Mesothelial cell of epicardium (in vitro differentiated cells): ENCODE results near the gene ELF3. TPM values are rescaled to one million over a fixed set of nuclear protein-coding genes. Genes with fewer than 3 reads are reported as not detected.

Experiments used
- DNase-seq, 2 experiments: peaks; one replicate each; pipeline ENCODE4 v3.0.0; 2021; ENCODE audit warnings: low spot score in 2 of 2; ENCODE audit not compliant: unreplicated experiment in 2 of 2
- H3K27ac Mint-ChIP-seq: 2 replicates; pipeline ENCODE4 v1.8.0; 2021; ENCODE audit warnings: mixed read lengths
- H3K27me3 Mint-ChIP-seq: 2 replicates; pipeline ENCODE4 v1.8.0; 2021; ENCODE audit warnings: low read depth, mixed read lengths
- H3K36me3 Mint-ChIP-seq: 2 replicates; pipeline ENCODE4 v1.8.0; 2021; ENCODE audit warnings: mixed read lengths
- H3K4me1 Mint-ChIP-seq: 2 replicates; pipeline ENCODE4 v1.8.0; 2021; ENCODE audit warnings: mixed read lengths
- H3K4me3 Mint-ChIP-seq: 2 replicates; pipeline ENCODE4 v1.8.0; 2021; ENCODE audit warnings: mild to moderate bottlenecking, moderate library complexity, mixed read lengths
- H3K9me3 Mint-ChIP-seq: 2 replicates; pipeline ENCODE4 v1.8.0; 2021; ENCODE audit warnings: mixed read lengths
- CTCF ChIP-seq: fragments of 200-600 bp; sonication (generic); IDR thresholded peaks from one replicate; pipeline ENCODE4 v1.5.0; 2021; ENCODE audit warnings: antibody characterized with exemption; ENCODE audit not compliant: unreplicated experiment
- total RNA-seq: library from RNA; stranded (reverse); gene quantifications from 3 replicates; pipeline ENCODE4 v1.2.1, GENCODE V29; 2021

Gene ELF3
- total RNA-seq, 1 donor from 2014 or later, result 112 TPM

GRCh38 chr1:202009326-202010179 is 834 bp upstream of the ELF3 start:
- peak; percentile 48 to 83 for DNase-seq
- no peaks in the 10 kb centered on the region for H3K9me3 Mint-ChIP-seq
- H3K4me1 Mint-ChIP-seq, result peaks cover 82% of the 10 kb centered on the region
- H3K27ac Mint-ChIP-seq, result peak overlapping the region; percentile 100
- H3K36me3 Mint-ChIP-seq, result peaks cover 17% of the 10 kb centered on the region
- TF ChIP-seq CTCF, result peak; percentile 93
- H3K27me3 Mint-ChIP-seq, result no peaks in the 10 kb centered on the region
- H3K4me3 Mint-ChIP-seq, result peak overlapping the region; percentile 92

GRCh38 chr1:202011994-202012393 is 1.6 kb downstream of the ELF3 start:
- DNase-seq, result no peak
- H3K36me3 Mint-ChIP-seq, result peaks cover 12% of the 10 kb centered on the region
- peak overlapping the region; percentile 92 for H3K4me3 Mint-ChIP-seq
- no peaks in the 10 kb centered on the region for H3K27me3 Mint-ChIP-seq
- H3K27ac Mint-ChIP-seq, result peak overlapping the region; percentile 79
- TF ChIP-seq CTCF, result no peak
- peaks cover 82% of the 10 kb centered on the region for H3K4me1 Mint-ChIP-seq
- H3K9me3 Mint-ChIP-seq, result no peaks in the 10 kb centered on the region

GRCh38 chr1:202012544-202013478 is 2.4 kb downstream of the ELF3 start:
- Mint-ChIP-seq H3K4me1 (peaks cover 82% of the 10 kb centered on the region), H3K36me3 (peaks cover 12% of the 10 kb centered on the region), H3K9me3 (no peaks in the 10 kb centered on the region), H3K4me3 (peak overlapping the region; percentile 92), H3K27me3 (no peaks in the 10 kb centered on the region), H3K27ac (peak overlapping the region; percentile 53)
- DNase-seq, result no peak
- no peak for TF ChIP-seq CTCF

GRCh38 chr1:202013603-202014002 is 3.2 kb downstream of the ELF3 start:
- H3K9me3 Mint-ChIP-seq, result no peaks in the 10 kb centered on the region
- H3K36me3 Mint-ChIP-seq, result peaks cover 12% of the 10 kb centered on the region
- peak overlapping the region; percentile 92 for H3K4me3 Mint-ChIP-seq
- H3K27me3 Mint-ChIP-seq, result no peaks in the 10 kb centered on the region
- TF ChIP-seq CTCF, result no peak
- H3K4me1 Mint-ChIP-seq, result peaks cover 84% of the 10 kb centered on the region
- peak overlapping the region; percentile 47 for H3K27ac Mint-ChIP-seq
- DNase-seq, result no peak

- Mint-ChIP-seq H3K4me3 (peak overlapping the region; percentile 92), H3K9me3 (no peaks in the 10 kb centered on the region), H3K4me1 (peaks cover 84% of the 10 kb centered on the region), H3K36me3 (peaks cover 12% of the 10 kb centered on the region), H3K27ac (peak overlapping the region; percentile 66), H3K27me3 (no peaks in the 10 kb centered on the region)
- TF ChIP-seq CTCF, result no peak
- no peak for DNase-seq
These were observed 3.7 kb downstream of the ELF3 start for GRCh38 chr1:202014060-202014459.
